GM12878 (cell line): ENCODE data around the gene UQCRC1. TPM values are rescaled to one million over a fixed set of nuclear protein-coding genes. Genes with fewer than 3 reads are reported as not detected.

Experiments
- ATAC-seq: fragments of 200-7000 bp; cut with Tn5 transposase; 3 replicates; pipeline ENCODE4 v1.9.1; 2020; ENCODE audit warnings: mild to moderate bottlenecking, moderate library complexity
- BruUV-seq: library from RNA; stranded (reverse); fragments of 400-500 nt; replicated peaks from 2 replicates; lab custom pipeline; 2021; lab: Mats Ljungman, UMichigan
- CTCF ChIA-PET: fragments of 300-600 bp; sonication (Branson Sonifier 250); formaldehyde crosslinking; extraction: SDS; loops from one replicate; lab custom pipeline; 2021; ENCODE audit warnings: inconsistent platforms; lab: Yijun Ruan, JAX
- POLR2A ChIA-PET: fragments of 350-600 bp; formaldehyde crosslinking; extraction: SDS; loops from one replicate; lab custom pipeline; 2021; ENCODE audit warnings: inconsistent platforms; lab: Charles Lee
- RAD21 ChIA-PET: fragments of 300-600 bp; sonication (Branson Sonifier 250); formaldehyde crosslinking; loops from one replicate; lab custom pipeline; 2023; ENCODE audit warnings: antibody characterized with exemption; ENCODE audit not compliant: unreplicated experiment; lab: Charles Lee
- SMC1A ChIA-PET: fragments of 300-600 bp; sonication (Branson Sonifier 250); formaldehyde crosslinking; loops from one replicate; lab custom pipeline; 2023; ENCODE audit not compliant: unreplicated experiment, uncharacterized antibody; lab: Charles Lee
- DNase-seq: peaks from one replicate; pipeline ENCODE4 v3.0.0-alpha.2; 2011; ENCODE audit warnings: low read depth, low spot score
- FAIRE-seq: peaks from 3 replicates; lab custom pipeline; 2011; peaks lifted over from hg19 to GRCh38; lab: Jason Lieb, UNC
- H2AFZ ChIP-seq: 2 replicates; pipeline ENCODE4 v1.6.0; 2011; ENCODE audit warnings: low read depth, low read length, control low read depth; ENCODE audit not compliant: control insufficient read depth
- H3K27ac ChIP-seq: 2 replicates; pipeline ENCODE4 v1.5.1; 2011; ENCODE audit warnings: control low read depth; ENCODE audit not compliant: control insufficient read depth, insufficient read depth
- H3K27me3 ChIP-seq, 2 experiments: replicated peaks in 1 of 2; 2 replicates each; pipeline versions ENCODE4 v1.6.0 to v1.6.1; 2011; ENCODE audit warnings: low read length in 1 of 2; ENCODE audit not compliant: control insufficient read depth in 2 of 2, insufficient read depth in 2 of 2
- H3K36me3 ChIP-seq, 2 experiments: 2 replicates each; pipeline ENCODE4 v1.5.1; 2011; ENCODE audit warnings: low read length in 1 of 2; ENCODE audit not compliant: control insufficient read depth in 2 of 2, insufficient read depth in 2 of 2
- H3K4me1 ChIP-seq: 2 replicates; pipeline ENCODE4 v1.6.1; 2011; ENCODE audit warnings: mild to moderate bottlenecking, low read length, moderate library complexity, mixed read lengths; ENCODE audit not compliant: control insufficient read depth, insufficient read depth
- H3K4me2 ChIP-seq: 2 replicates; pipeline ENCODE4 v1.6.0; 2011; ENCODE audit warnings: control low read depth; ENCODE audit not compliant: control insufficient read depth, insufficient read depth
- H3K4me3 ChIP-seq: fragments of 200-600 bp; sonication (generic); 2 replicates; pipeline ENCODE4 v1.5.1; 2016
- H3K79me2 ChIP-seq: 2 replicates; pipeline ENCODE4 v1.6.0; 2011; ENCODE audit warnings: low read length; ENCODE audit not compliant: control insufficient read depth, insufficient read depth
- H3K9ac ChIP-seq: 2 replicates; pipeline ENCODE4 v1.8.0; 2011; ENCODE audit warnings: low read length, control low read depth, mixed read lengths; ENCODE audit not compliant: control insufficient read depth, insufficient read depth
- H3K9me3 ChIP-seq: replicated peaks from 3 replicates; pipeline ENCODE4 v1.5.1; 2011; ENCODE audit warnings: mild to moderate bottlenecking, low read length; ENCODE audit not compliant: control insufficient read depth, insufficient read depth
- H4K20me1 ChIP-seq: 2 replicates; pipeline ENCODE4 v1.6.0; 2011; ENCODE audit not compliant: control insufficient read depth, insufficient read depth
- JUNB ChIP-seq: IDR thresholded peaks from 2 replicates; pipeline ENCODE4 v1.6.1; 2016; ENCODE audit warnings: antibody characterized with exemption, mild to moderate bottlenecking
- NFIC ChIP-seq: IDR thresholded peaks from 2 replicates; pipeline ENCODE4 v1.6.1; 2012; ENCODE audit warnings: low read depth, mild to moderate bottlenecking, inconsistent platforms, low read length, moderate library complexity
- RAD51 ChIP-seq: fragments of 450-650 bp; IDR thresholded peaks from 2 replicates; pipeline ENCODE4 v1.6.1; 2016; ENCODE audit warnings: moderate library complexity, mild to moderate bottlenecking, inconsistent platforms
- RB1 ChIP-seq: fragments of 450-650 bp; formaldehyde crosslinking; IDR thresholded peaks from 2 replicates; pipeline ENCODE4 v1.6.1; 2017; ENCODE audit warnings: mild to moderate bottlenecking, borderline replicate concordance
- WGBS: methylation state at CpG from one replicate; pipeline ENCODE4 v1.1.6; 2016; ENCODE audit warnings: low lambda C conversion rate; ENCODE audit not compliant: insufficient replicate concordance, insufficient coverage; ENCODE audit errors: missing lambda C conversion rate; 5-methylcytosine and 5-hydroxymethylcytosine counted together
- in situ Hi-C: fragments of 300-500 bp; cut with MboI; formaldehyde crosslinking; loops from 9 replicates; pipeline ENCODE4 v1.14.3; 2018; ENCODE audit warnings: mixed read lengths
- intact Hi-C: fragments of 100-400 bp; cut with micrococcal nuclease; formaldehyde crosslinking; loops from one replicate; pipeline ENCODE4 v1.14.2; 2022; ENCODE audit not compliant: unreplicated experiment
- polyA plus RNA-seq, 11 experiments: library from polyadenylated mRNA; depleted of rRNA in 4 of 11; unstranded in 6 of 11; stranded (reverse) in 5 of 11; fragments of >200 nt; fragmentation: Nextera tagmentation in 4 of 11; fragmentation: Illumina TruSeq in 1 of 11; extraction: Ambion mirVana in 4 of 11; extraction: Trizol in 1 of 11; gene quantifications; 1 replicate in 1 of 11; 2 replicates in 10 of 11; pipeline versions ENCODE4 v1.2.1 to v1.2.3, GENCODE V29; 2011 to 2016; ENCODE audit warnings: inconsistent platforms in 2 of 11, missing spikeins in 2 of 11, low read depth in 1 of 11
- total RNA-seq, 4 experiments: library from RNA; depleted of rRNA in 3 of 4; stranded (reverse); fragments of >200 nt in 3 of 4; fragmentation: Illumina TruSeq in 1 of 4; extraction: Trizol in 1 of 4; gene quantifications; 2 replicates each; pipeline versions ENCODE4 v1.2.1 to v1.2.3, GENCODE V29; 2013 to 2021
- TF ChIP-seq, protein P1 (sequence below): fragments of 450-650 bp; IDR thresholded peaks from 2 replicates; pipeline ENCODE4 v1.6.1; 2017; ENCODE audit warnings: mild to moderate bottlenecking, moderate library complexity
- TF ChIP-seq, protein P2 (sequence below), 3 experiments: IDR thresholded peaks in 2 of 3; conservative IDR thresholded peaks in 1 of 3; 2 replicates each; pipeline ENCODE4 v1.5.1; 2011; ENCODE audit warnings: low read depth in 3 of 3, low read length in 3 of 3, mild to moderate bottlenecking in 3 of 3, control low read depth in 2 of 3, moderate library complexity in 2 of 3, inconsistent platforms in 1 of 3, mixed read lengths in 1 of 3; ENCODE audit not compliant: control insufficient read depth in 2 of 3, insufficient read depth in 1 of 3; ENCODE audit errors: extremely low read depth in 1 of 3

Gene UQCRC1
- total and polyA plus RNA-seq, 10 of the 15 experiments (the other 5 are each of a cell fraction or from before 2014, with no cell fraction given) = 116 to 426 (median 228) TPM

DNA sequence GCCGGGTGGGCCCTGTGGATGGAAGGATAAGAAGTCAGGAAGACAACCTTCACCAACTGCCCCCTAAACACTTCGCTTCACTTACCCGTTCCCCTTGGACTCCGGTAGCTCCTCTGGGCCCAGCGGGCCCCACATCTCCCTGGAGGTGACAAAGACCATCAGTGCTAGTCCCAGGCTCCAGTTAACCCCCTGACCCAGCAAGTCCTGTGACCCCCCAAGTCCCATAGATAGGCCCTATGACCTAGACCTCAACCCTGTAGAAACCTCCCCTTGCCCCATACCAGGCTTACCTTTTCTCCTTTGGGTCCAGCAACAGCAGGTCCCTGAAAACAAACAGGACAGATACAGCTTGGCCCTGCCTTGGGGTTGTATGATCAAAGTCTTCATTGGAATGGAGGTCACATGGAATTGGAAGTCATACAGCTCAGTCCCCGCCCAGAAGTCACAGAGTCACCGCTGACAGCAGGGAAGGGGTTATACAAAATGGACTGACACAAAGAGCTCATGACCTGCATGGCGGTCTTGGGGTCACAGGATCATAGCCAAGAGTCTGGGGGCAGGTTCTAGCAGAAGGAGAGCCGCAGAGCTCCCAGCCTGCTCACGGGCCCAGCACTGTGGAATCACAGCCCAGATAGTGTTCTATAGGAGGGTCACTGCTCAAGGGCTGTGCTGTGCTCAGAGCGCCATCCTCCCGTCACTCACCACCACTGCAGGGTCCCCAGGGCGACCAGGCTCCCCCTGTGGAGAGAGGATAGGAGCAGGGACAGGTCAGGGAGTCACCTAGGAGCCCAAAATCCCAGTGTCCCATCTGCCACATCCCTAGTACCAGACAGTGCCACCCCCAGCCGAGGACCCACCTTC, 27.6 kb downstream of the UQCRC1 start (continued):
- TF ChIP-seq, protein P1, sequence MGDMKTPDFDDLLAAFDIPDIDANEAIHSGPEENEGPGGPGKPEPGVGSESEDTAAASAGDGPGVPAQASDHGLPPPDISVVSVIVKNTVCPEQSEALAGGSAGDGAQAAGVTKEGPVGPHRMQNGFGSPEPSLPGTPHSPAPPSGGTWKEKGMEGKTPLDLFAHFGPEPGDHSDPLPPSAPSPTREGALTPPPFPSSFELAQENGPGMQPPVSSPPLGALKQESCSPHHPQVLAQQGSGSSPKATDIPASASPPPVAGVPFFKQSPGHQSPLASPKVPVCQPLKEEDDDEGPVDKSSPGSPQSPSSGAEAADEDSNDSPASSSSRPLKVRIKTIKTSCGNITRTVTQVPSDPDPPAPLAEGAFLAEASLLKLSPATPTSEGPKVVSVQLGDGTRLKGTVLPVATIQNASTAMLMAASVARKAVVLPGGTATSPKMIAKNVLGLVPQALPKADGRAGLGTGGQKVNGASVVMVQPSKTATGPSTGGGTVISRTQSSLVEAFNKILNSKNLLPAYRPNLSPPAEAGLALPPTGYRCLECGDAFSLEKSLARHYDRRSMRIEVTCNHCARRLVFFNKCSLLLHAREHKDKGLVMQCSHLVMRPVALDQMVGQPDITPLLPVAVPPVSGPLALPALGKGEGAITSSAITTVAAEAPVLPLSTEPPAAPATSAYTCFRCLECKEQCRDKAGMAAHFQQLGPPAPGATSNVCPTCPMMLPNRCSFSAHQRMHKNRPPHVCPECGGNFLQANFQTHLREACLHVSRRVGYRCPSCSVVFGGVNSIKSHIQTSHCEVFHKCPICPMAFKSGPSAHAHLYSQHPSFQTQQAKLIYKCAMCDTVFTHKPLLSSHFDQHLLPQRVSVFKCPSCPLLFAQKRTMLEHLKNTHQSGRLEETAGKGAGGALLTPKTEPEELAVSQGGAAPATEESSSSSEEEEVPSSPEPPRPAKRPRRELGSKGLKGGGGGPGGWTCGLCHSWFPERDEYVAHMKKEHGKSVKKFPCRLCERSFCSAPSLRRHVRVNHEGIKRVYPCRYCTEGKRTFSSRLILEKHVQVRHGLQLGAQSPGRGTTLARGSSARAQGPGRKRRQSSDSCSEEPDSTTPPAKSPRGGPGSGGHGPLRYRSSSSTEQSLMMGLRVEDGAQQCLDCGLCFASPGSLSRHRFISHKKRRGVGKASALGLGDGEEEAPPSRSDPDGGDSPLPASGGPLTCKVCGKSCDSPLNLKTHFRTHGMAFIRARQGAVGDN = no peak
- no peak for TF ChIP-seq RAD51

DNA sequence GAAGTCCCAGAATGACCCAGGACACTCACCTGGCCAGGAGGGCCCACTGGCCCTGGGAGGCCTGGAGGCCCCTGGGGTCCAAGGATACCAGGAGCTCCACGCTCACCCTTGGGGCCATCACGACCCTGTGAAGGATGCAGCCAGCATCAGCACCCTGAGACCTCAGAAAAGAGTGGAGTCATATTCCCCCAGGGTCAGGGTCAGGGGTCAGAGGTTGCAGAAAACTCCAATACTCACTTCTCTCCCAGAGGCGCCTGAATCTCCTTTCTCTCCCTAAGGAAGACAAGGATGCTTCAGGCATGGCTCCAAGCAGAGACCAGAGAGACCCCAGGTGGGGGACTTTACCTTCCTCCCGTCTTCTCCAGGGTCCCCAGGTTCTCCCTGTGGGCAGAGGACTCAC, 32.8 kb downstream of the UQCRC1 start:
- ChIA-PET RAD21 (no interaction called here), CTCF (no interaction called here), POLR2A (no interaction called here), SMC1A (no interaction called here)
- no peaks in the 10 kb centered on the region for H3K79me2 ChIP-seq
- no peaks in the 10 kb centered on the region for H3K36me3 ChIP-seq
- ATAC-seq = no peak
- BruUV-seq = no TSS peak
- TF ChIP-seq NFIC (no peak), RB1 (no peak), JUNB (no peak)
- TF ChIP-seq, protein P2, sequence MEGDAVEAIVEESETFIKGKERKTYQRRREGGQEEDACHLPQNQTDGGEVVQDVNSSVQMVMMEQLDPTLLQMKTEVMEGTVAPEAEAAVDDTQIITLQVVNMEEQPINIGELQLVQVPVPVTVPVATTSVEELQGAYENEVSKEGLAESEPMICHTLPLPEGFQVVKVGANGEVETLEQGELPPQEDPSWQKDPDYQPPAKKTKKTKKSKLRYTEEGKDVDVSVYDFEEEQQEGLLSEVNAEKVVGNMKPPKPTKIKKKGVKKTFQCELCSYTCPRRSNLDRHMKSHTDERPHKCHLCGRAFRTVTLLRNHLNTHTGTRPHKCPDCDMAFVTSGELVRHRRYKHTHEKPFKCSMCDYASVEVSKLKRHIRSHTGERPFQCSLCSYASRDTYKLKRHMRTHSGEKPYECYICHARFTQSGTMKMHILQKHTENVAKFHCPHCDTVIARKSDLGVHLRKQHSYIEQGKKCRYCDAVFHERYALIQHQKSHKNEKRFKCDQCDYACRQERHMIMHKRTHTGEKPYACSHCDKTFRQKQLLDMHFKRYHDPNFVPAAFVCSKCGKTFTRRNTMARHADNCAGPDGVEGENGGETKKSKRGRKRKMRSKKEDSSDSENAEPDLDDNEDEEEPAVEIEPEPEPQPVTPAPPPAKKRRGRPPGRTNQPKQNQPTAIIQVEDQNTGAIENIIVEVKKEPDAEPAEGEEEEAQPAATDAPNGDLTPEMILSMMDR (IDR thresholded peaks at IDR 0.05 in 2 of 3, conservative IDR thresholded peaks at IDR 0.05 in 1 of 3; ENCODE audit: control insufficient read depth in 2 of 3, extremely low read depth in 1 of 3, insufficient read depth in 1 of 3, low read depth in 3 of 3, low read length in 3 of 3) = no peak
- H3K9me3 ChIP-seq = no peaks in the 10 kb centered on the region
- H3K9ac ChIP-seq = no peak overlapping the region
- H3K27me3 ChIP-seq = no peaks in the 10 kb centered on the region; a peak in 1 of 4 replicates
- H3K4me1 ChIP-seq = no peaks in the 10 kb centered on the region
- no peak overlapping the region for H2AFZ ChIP-seq
- DNase-seq = no peak
- 9% methylated on average over 4 of the region's 4 CpGs for WGBS
- FAIRE-seq = no peak
- no peak overlapping the region for H3K4me3 ChIP-seq
- no peak overlapping the region for H3K4me2 ChIP-seq
- no peaks in the 10 kb centered on the region for H4K20me1 ChIP-seq
- in situ Hi-C loops = no loop called here
- intact Hi-C loops = no loop called here
- no peak overlapping the region for H3K27ac ChIP-seq
